Suprapubic skin (tissue), 3 donors: ENCODE measurements around the gene PLCB1.

ENCODE experiments used
- EP300 ChIP-seq: sonication (generic); formaldehyde crosslinking; IDR thresholded peaks from one replicate; pipeline ENCODE4 v1.6.1; 2017; ENCODE audit warnings: antibody characterized with exemption
- POLR2A ChIP-seq, 2 donors: fragments of 450-650 bp; IDR thresholded peaks; one replicate each; pipeline ENCODE4 v1.6.1; 2017; ENCODE audit warnings: antibody characterized with exemption in 2 of 2, mild to moderate bottlenecking in 2 of 2, moderate library complexity in 2 of 2
- TF ChIP-seq, protein P1 (sequence below), 2 donors: fragments of 200-600 bp in 1 of 2; fragments of 450-650 bp in 1 of 2; sonication (generic) in 1 of 2; IDR thresholded peaks; one replicate each; pipeline ENCODE4 v1.5.1; 2016 to 2019; ENCODE audit warnings: antibody characterized with exemption in 2 of 2, mild to moderate bottlenecking in 1 of 2, moderate library complexity in 1 of 2

DNA sequence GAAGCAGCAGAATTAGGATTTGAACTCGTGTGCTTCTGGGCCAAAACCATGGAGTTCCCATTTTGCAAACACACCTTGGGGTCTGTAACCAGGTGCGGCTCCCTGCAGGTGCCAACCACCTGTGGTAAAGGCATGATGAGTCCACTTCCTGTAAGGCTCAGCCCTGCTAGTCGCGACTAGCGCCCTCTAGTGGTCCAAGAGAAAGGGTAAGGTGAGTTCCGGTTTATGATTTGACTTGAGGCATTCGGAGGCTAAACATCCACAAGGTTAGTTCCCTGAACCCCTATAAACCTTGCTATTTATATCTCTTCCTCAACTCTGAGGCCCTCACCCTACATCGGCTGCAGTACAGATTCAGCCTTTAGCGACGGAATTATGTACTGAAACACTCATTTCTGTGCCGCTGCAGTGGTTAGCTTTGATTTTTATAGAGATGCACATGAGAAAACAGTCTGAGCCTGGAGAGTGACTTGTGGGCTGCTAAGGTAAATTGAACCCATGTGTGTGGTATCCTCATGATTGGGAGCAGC lies 173.4 kb downstream of the PLCB1 start:
- TF ChIP-seq, protein P1, sequence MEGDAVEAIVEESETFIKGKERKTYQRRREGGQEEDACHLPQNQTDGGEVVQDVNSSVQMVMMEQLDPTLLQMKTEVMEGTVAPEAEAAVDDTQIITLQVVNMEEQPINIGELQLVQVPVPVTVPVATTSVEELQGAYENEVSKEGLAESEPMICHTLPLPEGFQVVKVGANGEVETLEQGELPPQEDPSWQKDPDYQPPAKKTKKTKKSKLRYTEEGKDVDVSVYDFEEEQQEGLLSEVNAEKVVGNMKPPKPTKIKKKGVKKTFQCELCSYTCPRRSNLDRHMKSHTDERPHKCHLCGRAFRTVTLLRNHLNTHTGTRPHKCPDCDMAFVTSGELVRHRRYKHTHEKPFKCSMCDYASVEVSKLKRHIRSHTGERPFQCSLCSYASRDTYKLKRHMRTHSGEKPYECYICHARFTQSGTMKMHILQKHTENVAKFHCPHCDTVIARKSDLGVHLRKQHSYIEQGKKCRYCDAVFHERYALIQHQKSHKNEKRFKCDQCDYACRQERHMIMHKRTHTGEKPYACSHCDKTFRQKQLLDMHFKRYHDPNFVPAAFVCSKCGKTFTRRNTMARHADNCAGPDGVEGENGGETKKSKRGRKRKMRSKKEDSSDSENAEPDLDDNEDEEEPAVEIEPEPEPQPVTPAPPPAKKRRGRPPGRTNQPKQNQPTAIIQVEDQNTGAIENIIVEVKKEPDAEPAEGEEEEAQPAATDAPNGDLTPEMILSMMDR (IDR thresholded peaks at IDR 0.05), result peak in 1 of 2 donors; percentile 48
- TF ChIP-seq EP300, result no peak
- TF ChIP-seq POLR2A (IDR thresholded peaks at IDR 0.05), result no peak
